ENCODE data around the gene FTSJ1. TPM values are rescaled to one million over a fixed set of nuclear protein-coding genes. Genes with fewer than 3 reads are reported as not detected.
"Not testable (repeated sequence)": the region's sequence is repeated elsewhere in the genome, so short reads cannot be mapped to it uniquely, and the experiment has no call there.

The FTSJ1 gene
- total RNA-seq, 2 donors from 2014 or later, result 44.3 to 56.1 TPM

- no peak for DNase-seq (ENCODE audit: low spot score)
- Histone ChIP-seq H3K4me3 (no peak overlapping the region), H3K36me3 (no peaks in the 10 kb centered on the region), H3K27me3 (replicated peaks; ENCODE audit: insufficient read depth) (no peaks in the 10 kb centered on the region), H3K4me1 (replicated peaks) (no peaks in the 10 kb centered on the region), H3K9me3 (no peaks in the 10 kb centered on the region), H3K27ac (no peak overlapping the region)
- no peak for TF ChIP-seq POLR2A (IDR thresholded peaks at IDR 0.05)
- TF ChIP-seq POLR2AphosphoS5 (IDR thresholded peaks at IDR 0.05), result no peak
- TF ChIP-seq CTCF (IDR thresholded peaks at IDR 0.05), result no peak
- intact Hi-C loops (cut with DNase I), result no loop called here
- 97% methylated on average over 9 of the region's 9 CpGs for WGBS
These were observed 39.0 kb downstream of the FTSJ1 start for GRCh38 chrX:48514868-48515460.

DNA sequence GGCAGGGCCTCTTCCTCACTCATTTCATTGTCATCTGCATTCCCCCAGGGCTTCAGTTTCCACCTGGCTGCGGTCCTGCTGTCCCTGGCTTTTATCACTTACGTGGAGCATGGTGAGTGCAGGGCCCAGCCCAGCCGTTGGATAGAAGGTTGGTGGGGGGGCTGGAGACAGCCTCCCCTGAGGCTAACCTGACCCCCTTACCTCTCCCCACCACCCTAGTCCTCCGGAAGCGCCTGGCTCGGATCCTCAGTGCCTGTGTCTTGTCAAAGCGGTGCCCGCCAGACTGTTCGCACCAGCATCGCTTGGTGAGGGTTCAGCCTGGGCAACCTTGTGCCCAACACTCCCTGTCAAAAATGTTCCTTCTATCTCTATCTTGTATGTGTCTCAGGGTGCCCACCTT lies 39.8 kb downstream of the FTSJ1 start:
- Histone ChIP-seq H3K4me1 (replicated peaks) (no peaks in the 10 kb centered on the region), H3K27ac (no peak overlapping the region), H3K4me3 (no peak overlapping the region), H3K9me3 (no peaks in the 10 kb centered on the region), H3K36me3 (no peaks in the 10 kb centered on the region), H3K27me3 (replicated peaks; ENCODE audit: insufficient read depth) (no peaks in the 10 kb centered on the region)
- TF ChIP-seq POLR2AphosphoS5 (IDR thresholded peaks at IDR 0.05) (no peak), CTCF (IDR thresholded peaks at IDR 0.05) (no peak), POLR2A (IDR thresholded peaks at IDR 0.05) (no peak)
- DNase-seq (ENCODE audit: low spot score), result no peak
- intact Hi-C loops (cut with DNase I), result no loop called here
- WGBS, result 88% methylated on average over 10 of the region's 10 CpGs

DNA sequence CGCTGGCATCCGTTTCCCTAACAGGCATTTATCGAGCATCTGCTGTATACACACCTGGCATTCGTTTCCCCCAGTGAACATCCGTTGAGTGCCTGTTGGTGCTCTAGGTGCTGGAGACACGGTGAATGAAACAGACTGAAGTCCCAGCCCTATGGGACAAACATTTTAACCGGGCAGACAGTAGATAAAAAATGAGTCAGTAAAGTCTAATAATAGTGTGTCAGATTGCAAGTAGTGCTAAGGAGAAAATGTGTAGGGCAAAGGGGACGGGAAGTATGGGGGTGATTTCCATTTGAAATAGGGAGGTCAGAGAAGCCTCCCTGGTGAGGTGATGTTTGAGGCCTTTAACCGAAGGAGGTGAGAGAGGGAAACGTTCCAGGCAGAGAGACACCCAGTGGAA lies 40.3 kb downstream of the FTSJ1 start:
- Histone ChIP-seq H3K36me3 (no peaks in the 10 kb centered on the region), H3K27me3 (replicated peaks; ENCODE audit: insufficient read depth) (no peaks in the 10 kb centered on the region), H3K27ac (no peak overlapping the region), H3K9me3 (no peaks in the 10 kb centered on the region), H3K4me3 (no peak overlapping the region), H3K4me1 (replicated peaks) (no peaks in the 10 kb centered on the region)
- TF ChIP-seq CTCF (IDR thresholded peaks at IDR 0.05) (no peak), POLR2A (IDR thresholded peaks at IDR 0.05) (no peak), POLR2AphosphoS5 (IDR thresholded peaks at IDR 0.05) (no peak)
- 89% methylated on average over 10 of the region's 10 CpGs for WGBS
- DNase-seq (ENCODE audit: low spot score), result no peak
- intact Hi-C loops (cut with DNase I), result no loop called here

GRCh38 chrX:48516987-48517386 lies 41.0 kb downstream of the FTSJ1 start:
- H3K27ac ChIP-seq, result no peak overlapping the region
- WGBS, result 86% methylated on average over 5 of the region's 5 CpGs
- H3K4me1 ChIP-seq (replicated peaks), result no peaks in the 10 kb centered on the region
- no peaks in the 10 kb centered on the region for H3K36me3 ChIP-seq
- DNase-seq (ENCODE audit: low spot score), result no peak
- no peaks in the 10 kb centered on the region for H3K9me3 ChIP-seq
- no peaks in the 10 kb centered on the region for H3K27me3 ChIP-seq (replicated peaks; ENCODE audit: insufficient read depth)
- no peak for TF ChIP-seq POLR2A (IDR thresholded peaks at IDR 0.05)
- TF ChIP-seq CTCF (IDR thresholded peaks at IDR 0.05), result no peak
- no peak for TF ChIP-seq POLR2AphosphoS5 (IDR thresholded peaks at IDR 0.05)
- H3K4me3 ChIP-seq, result no peak overlapping the region
- intact Hi-C loops (cut with DNase I), result no loop called here

- WGBS, result 82% methylated on average over 4 of the region's 4 CpGs
These were observed 43.5 kb downstream of the FTSJ1 start for GRCh38 chrX:48519481-48519880.

More at GRCh38 chrX:48519481-48519880, 43.5 kb downstream of the FTSJ1 start:
- DNase-seq (ENCODE audit: low spot score); H3K36me3 ChIP-seq; H3K9me3 ChIP-seq; H3K27ac ChIP-seq; H3K4me1 ChIP-seq (replicated peaks); H3K4me3 ChIP-seq; H3K27me3 ChIP-seq (replicated peaks; ENCODE audit: insufficient read depth); intact Hi-C loops (cut with DNase I): not testable (repeated sequence)
